GM19372 (cell line): Measurements from ENCODE around the gene STARD9.
"Not testable (repeated sequence)": the region's sequence is repeated elsewhere in the genome, so short reads cannot be mapped to it uniquely, and the experiment has no call there.

Source experiments
- ATAC-seq: cut with Tn5 transposase; IDR thresholded peaks from one replicate; pipeline ENCODE4 v1.9.1; 2021; ENCODE audit warnings: mild to moderate bottlenecking, low read depth, moderate library complexity; ENCODE audit not compliant: unreplicated experiment

Gene STARD9

GRCh38 chr15:42744195-42744594 is 168.8 kb downstream of the STARD9 start:
- ATAC-seq = no peak

- ATAC-seq = no peak
Measured at GRCh38 chr15:42749266-42749665, 173.9 kb downstream of the STARD9 start.

- no peak for ATAC-seq
Measured at GRCh38 chr15:42750306-42750705, 174.9 kb downstream of the STARD9 start.

- no peak for ATAC-seq
Measured at GRCh38 chr15:42759093-42759492, 183.7 kb downstream of the STARD9 start.

- no peak for ATAC-seq
Measured at GRCh38 chr15:42760759-42761158, 185.4 kb downstream of the STARD9 start.

- not testable (repeated sequence) for ATAC-seq
Measured at GRCh38 chr15:42761813-42762212, 186.4 kb downstream of the STARD9 start.

- ATAC-seq = not testable (repeated sequence)
Measured at GRCh38 chr15:42764154-42764731, 188.8 kb downstream of the STARD9 start.

GRCh38 chr15:42766109-42766508 is 190.7 kb downstream of the STARD9 start:
- not testable (repeated sequence) for ATAC-seq
